Muscle of leg (tissue), 11 donors: ENCODE measurements around the gene GTF2A2. TPM values are rescaled to one million over a fixed set of nuclear protein-coding genes. Genes with fewer than 3 reads are reported as not detected.

Source experiments
- DNase-seq: peaks from one replicate; pipeline ENCODE4 v3.0.0; 2013
- H3K27ac ChIP-seq: one replicate; pipeline ENCODE4 v1.5.1; 2013; ENCODE audit warnings: mild to moderate bottlenecking, low read length, control low read depth
- H3K27me3 ChIP-seq: one replicate; pipeline ENCODE4 v1.6.1; 2013; ENCODE audit warnings: low read length; ENCODE audit not compliant: control insufficient read depth, insufficient read depth
- H3K36me3 ChIP-seq: one replicate; pipeline ENCODE4 v1.6.1; 2013; ENCODE audit warnings: low read length; ENCODE audit not compliant: control insufficient read depth, insufficient read depth
- H3K4me1 ChIP-seq: one replicate; pipeline ENCODE4 v1.6.1; 2013; ENCODE audit warnings: low read length; ENCODE audit not compliant: control insufficient read depth, insufficient read depth
- H3K4me3 ChIP-seq: one replicate; pipeline ENCODE4 v1.5.1; 2013; ENCODE audit warnings: low read length, control low read depth
- H3K9me3 ChIP-seq: replicated peaks from 2 replicates; pipeline ENCODE4 v1.6.1; 2013; ENCODE audit warnings: low read depth, low read length; ENCODE audit not compliant: control insufficient read depth
- WGBS: methylation state at CpG from one replicate; pipeline ENCODE4 v1.1.5; 2013; ENCODE audit warnings: missing lambda C conversion rate; ENCODE audit not compliant: insufficient coverage; 5-methylcytosine and 5-hydroxymethylcytosine counted together
- polyA plus RNA-seq, 8 donors: library from polyadenylated mRNA; unstranded; fragments of 120-200 nt; gene quantifications; one replicate each; pipeline versions ENCODE4 v1.2.1 to v1.2.3, GENCODE V29; 2013; ENCODE audit warnings: inconsistent platforms in 1 of 8, low replicate concordance in 1 of 8; ENCODE audit not compliant: insufficient read length in 8 of 8, insufficient read depth in 1 of 8
- total RNA-seq: library from RNA; stranded (reverse); fragments of 120-200 nt; gene quantifications from one replicate; pipeline ENCODE4 v1.2.4, GENCODE V29; 2013

Gene GTF2A2
- total and polyA plus RNA-seq, 9 donors = 79.1 to 123 (median 114) TPM

- Histone ChIP-seq H3K36me3 (peaks cover 35% of the 10 kb centered on the region), H3K4me3 (no peak overlapping the region), H3K27ac (no peak overlapping the region), H3K27me3 (no peaks in the 10 kb centered on the region), H3K4me1 (no peaks in the 10 kb centered on the region), H3K9me3 (no peaks in the 10 kb centered on the region)
- no CpG with 5 or more reads among the region's 1 CpG for WGBS
- DNase-seq = no peak
Observed at GRCh38 chr15:59678172-59678571, 20.9 kb upstream of the GTF2A2 start.

DNA sequence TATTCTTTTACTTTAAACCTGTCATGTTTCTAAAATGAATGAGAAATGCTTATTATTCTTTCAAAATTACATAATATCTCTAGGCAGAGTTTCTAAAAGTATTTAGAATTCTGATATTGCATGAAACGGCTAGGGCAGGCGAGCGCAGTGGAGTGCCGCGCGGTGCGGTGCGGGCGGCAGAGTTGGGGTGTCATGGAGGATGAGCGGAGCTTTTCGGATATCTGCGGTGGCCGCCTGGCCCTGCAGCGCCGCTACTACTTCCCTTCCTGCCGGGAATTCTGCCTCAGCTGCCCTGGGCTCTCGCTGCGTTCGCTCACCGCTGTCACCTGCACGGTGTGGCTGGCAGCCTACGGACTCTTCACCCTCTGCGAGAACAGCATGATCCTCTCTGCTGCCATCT, 19.2 kb upstream of the GTF2A2 start:
- no peak for DNase-seq
- no peaks in the 10 kb centered on the region for H3K4me1 ChIP-seq
- peaks cover 39% of the 10 kb centered on the region for H3K36me3 ChIP-seq
- no peaks in the 10 kb centered on the region for H3K9me3 ChIP-seq
- no peaks in the 10 kb centered on the region for H3K27me3 ChIP-seq
- no peak overlapping the region for H3K4me3 ChIP-seq
- WGBS = 99% methylated on average over 15 of the region's 23 CpGs
- H3K27ac ChIP-seq = no peak overlapping the region

GRCh38 chr15:59674361-59674877, 17.1 kb upstream of the GTF2A2 start:
- H3K9me3 ChIP-seq = no peaks in the 10 kb centered on the region

DNA sequence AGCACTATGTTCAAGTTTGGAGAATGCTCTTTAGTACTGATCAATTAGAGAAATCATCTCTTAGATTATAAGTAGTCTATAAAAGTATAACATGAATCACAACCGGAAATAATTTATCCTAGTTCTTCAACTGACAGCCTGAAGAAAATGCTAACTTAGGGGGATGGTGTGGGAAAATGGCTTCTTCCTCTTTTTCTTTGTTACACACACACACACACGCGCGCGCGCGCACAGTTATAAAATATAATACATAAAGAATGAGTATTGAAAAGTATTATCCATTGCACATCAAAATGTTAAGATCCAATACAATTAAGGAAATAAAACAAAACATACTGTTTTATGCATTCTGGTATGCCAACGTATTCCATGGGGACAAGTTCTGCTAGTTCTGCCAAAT, 11.2 kb upstream of the GTF2A2 start:
- peak; percentile 19 for DNase-seq
- Histone ChIP-seq H3K27me3 (no peaks in the 10 kb centered on the region), H3K27ac (no peak overlapping the region), H3K9me3 (no peaks in the 10 kb centered on the region), H3K36me3 (peaks cover 25% of the 10 kb centered on the region), H3K4me3 (no peak overlapping the region), H3K4me1 (no peaks in the 10 kb centered on the region)
- WGBS = no CpG with 5 or more reads among the region's 8 CpGs

More at GRCh38 chr15:59674361-59674877, 17.1 kb upstream of the GTF2A2 start:
- no peaks in the 10 kb centered on the region for H3K27me3 ChIP-seq
- no peak overlapping the region for H3K4me3 ChIP-seq
- WGBS = 100% methylated on average over 2 of the region's 3 CpGs
- no peaks in the 10 kb centered on the region for H3K4me1 ChIP-seq
- peaks cover 34% of the 10 kb centered on the region for H3K36me3 ChIP-seq
- H3K27ac ChIP-seq = no peak overlapping the region
- no peak for DNase-seq

DNA sequence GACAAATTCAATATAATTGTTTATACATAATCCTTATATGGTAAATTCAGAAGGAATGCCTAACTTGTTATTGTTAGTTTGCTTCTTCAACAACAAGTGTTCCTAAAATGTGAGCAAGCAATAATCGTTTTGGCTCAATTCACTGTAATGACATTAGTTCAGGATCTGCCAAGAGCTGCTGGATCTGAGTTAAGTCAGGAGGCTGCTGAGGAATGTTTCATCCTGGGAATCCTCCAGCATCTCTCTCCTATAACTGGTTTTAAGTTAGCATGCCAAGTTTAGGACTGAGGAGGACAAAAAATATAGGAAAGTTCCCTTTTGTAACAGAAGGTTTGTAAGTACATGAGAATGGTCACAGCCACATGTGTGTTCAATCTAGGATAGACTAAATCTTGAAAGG, 4.9 kb upstream of the GTF2A2 start:
- peak; percentile 98 for DNase-seq
- H3K4me3 ChIP-seq = no peak overlapping the region
- no peaks in the 10 kb centered on the region for H3K27me3 ChIP-seq
- WGBS = no CpG with 5 or more reads among the region's 1 CpG
- H3K36me3 ChIP-seq = peaks cover 7% of the 10 kb centered on the region
- no peaks in the 10 kb centered on the region for H3K4me1 ChIP-seq
- peak overlapping the region; percentile 39 for H3K27ac ChIP-seq
- no peaks in the 10 kb centered on the region for H3K9me3 ChIP-seq

DNA sequence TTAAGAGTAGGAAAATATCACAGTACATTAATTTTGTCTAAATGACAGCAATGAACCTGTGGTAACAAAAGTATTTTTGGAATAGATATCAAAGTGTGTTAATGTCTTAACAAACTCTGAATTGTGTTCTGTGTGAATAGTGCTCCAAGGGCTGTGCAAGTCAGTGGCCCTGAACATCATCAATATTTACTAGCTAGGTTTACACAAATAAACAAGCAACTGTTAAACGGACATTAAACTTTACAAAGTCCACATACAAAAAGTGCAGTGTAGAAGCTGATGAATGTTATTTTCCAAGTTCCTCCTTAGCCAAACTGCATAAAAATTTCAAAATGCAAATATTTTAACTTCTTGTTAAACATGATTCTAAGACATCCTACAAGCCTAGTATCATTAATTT, 2.1 kb upstream of the GTF2A2 start:
- no peaks in the 10 kb centered on the region for H3K9me3 ChIP-seq
- H3K27ac ChIP-seq = no peak overlapping the region
- H3K36me3 ChIP-seq = peaks cover 4% of the 10 kb centered on the region
- no peak for DNase-seq
- no CpG with 5 or more reads among the region's 1 CpG for WGBS
- no peaks in the 10 kb centered on the region for H3K27me3 ChIP-seq
- peaks cover 7% of the 10 kb centered on the region for H3K4me1 ChIP-seq
- no peak overlapping the region for H3K4me3 ChIP-seq

DNA sequence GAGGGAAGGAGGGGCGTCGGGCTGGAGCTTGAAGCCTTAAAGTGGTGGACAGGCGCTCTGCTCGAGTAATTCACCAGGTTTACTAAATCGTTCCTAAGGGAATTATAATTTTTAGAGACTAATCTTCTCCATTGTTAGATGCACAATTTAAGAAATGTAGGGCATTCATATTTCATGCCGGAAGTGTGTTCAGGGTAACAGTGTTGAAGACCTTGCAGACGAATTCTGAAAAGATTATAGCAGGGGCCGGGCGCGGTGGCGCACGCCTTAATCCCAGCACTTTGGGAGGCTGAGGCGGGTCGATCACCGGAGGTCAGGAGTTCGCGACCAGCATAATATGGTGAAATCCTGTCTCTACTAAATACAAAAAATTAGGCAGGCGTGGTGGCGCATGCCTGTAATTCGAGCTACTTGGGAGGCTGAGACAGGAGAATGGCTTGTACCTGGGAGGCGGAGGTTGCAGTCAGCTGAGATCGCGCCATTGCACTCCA, 365 bp upstream of the GTF2A2 start:
- Histone ChIP-seq H3K4me1 (peaks cover 7% of the 10 kb centered on the region), H3K9me3 (no peaks in the 10 kb centered on the region), H3K27ac (peak overlapping the region; percentile 53), H3K36me3 (peaks cover 9% of the 10 kb centered on the region), H3K27me3 (no peaks in the 10 kb centered on the region), H3K4me3 (peak overlapping the region; percentile 94)
- 20% methylated on average over 4 of the region's 23 CpGs for WGBS
- DNase-seq = no peak

GRCh38 chr15:59654046-59654445, 3.3 kb downstream of the GTF2A2 start:
- Histone ChIP-seq H3K27me3 (no peaks in the 10 kb centered on the region), H3K4me3 (no peak overlapping the region), H3K4me1 (peaks cover 7% of the 10 kb centered on the region), H3K27ac (no peak overlapping the region), H3K9me3 (no peaks in the 10 kb centered on the region), H3K36me3 (peaks cover 18% of the 10 kb centered on the region)
- 100% methylated on average over 1 of the region's 1 CpG for WGBS
- no peak for DNase-seq

DNA sequence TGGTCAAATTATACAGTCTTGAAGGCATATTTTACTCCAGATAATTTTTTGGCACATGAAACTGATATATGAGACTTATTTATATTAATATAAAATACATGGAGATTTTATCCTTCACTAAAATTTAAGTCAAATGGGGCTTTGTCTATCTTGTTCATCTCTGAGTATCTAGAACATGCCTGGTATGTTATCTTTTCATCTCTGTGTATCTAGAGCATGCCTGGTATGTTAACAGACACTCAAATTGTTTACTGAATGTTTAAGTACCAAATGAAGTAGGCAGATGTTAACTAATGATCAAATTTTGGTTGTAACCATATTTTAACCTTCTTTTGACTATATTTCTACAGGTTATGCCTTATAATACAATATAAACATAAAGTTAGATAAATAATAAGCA, 7.7 kb downstream of the GTF2A2 start:
- no peaks in the 10 kb centered on the region for H3K4me1 ChIP-seq
- H3K4me3 ChIP-seq = no peak overlapping the region
- no peaks in the 10 kb centered on the region for H3K27me3 ChIP-seq
- no peaks in the 10 kb centered on the region for H3K9me3 ChIP-seq
- H3K27ac ChIP-seq = no peak overlapping the region
- no peak for DNase-seq
- peaks cover 31% of the 10 kb centered on the region for H3K36me3 ChIP-seq

- Histone ChIP-seq H3K27me3 (no peaks in the 10 kb centered on the region), H3K9me3 (no peaks in the 10 kb centered on the region), H3K36me3 (peaks cover 27% of the 10 kb centered on the region), H3K4me3 (no peak overlapping the region), H3K27ac (no peak overlapping the region), H3K4me1 (no peaks in the 10 kb centered on the region)
- no CpG with 5 or more reads among the region's 1 CpG for WGBS
- DNase-seq = no peak
Observed at GRCh38 chr15:59647085-59647484, 10.2 kb downstream of the GTF2A2 start.

- no peaks in the 10 kb centered on the region for H3K27me3 ChIP-seq
- H3K27ac ChIP-seq = no peak overlapping the region
- H3K36me3 ChIP-seq = peaks cover 22% of the 10 kb centered on the region
- no peaks in the 10 kb centered on the region for H3K4me1 ChIP-seq
- no peaks in the 10 kb centered on the region for H3K9me3 ChIP-seq
- WGBS = no CpG with 5 or more reads among the region's 1 CpG
- no peak for DNase-seq
- H3K4me3 ChIP-seq = no peak overlapping the region
Observed at GRCh38 chr15:59646277-59646676, 11.0 kb downstream of the GTF2A2 start.
